K562 (cell line): Measurements from ENCODE around the gene RAPGEF5. TPM values are rescaled to one million over a fixed set of nuclear protein-coding genes. Genes with fewer than 3 reads are reported as not detected.

Experiments
- ATAC-seq: fragments of 200-7000 bp; cut with Tn5 transposase; 3 replicates; pipeline ENCODE4 v1.9.1; 2020; ENCODE audit warnings: moderate library complexity
- BruUV-seq: library from RNA; stranded (reverse); fragments of 400-500 nt; replicated peaks from 2 replicates; lab custom pipeline; 2021; lab: Mats Ljungman, UMichigan
- CTCF ChIA-PET: fragments of 300-600 bp; formaldehyde crosslinking; extraction: SDS; loops from one replicate; lab custom pipeline; 2021; ENCODE audit warnings: low intra/inter-chr PET ratio; lab: Yijun Ruan, JAX
- POLR2A ChIA-PET: fragments of 300-600, 350-650 bp; sonication (Branson Sonifier 250); formaldehyde crosslinking; extraction: SDS; loops from one replicate; lab custom pipeline; 2021; ENCODE audit warnings: antibody characterized with exemption, inconsistent platforms; lab: Yijun Ruan, JAX
- DNase-seq, 4 experiments: peaks; one replicate each; pipeline versions ENCODE4 v3.0.0 to v3.0.0-alpha.2; 2011 to 2018; ENCODE audit warnings: low spot score in 3 of 4, mixed read lengths in 3 of 4; ENCODE audit errors: extremely low read depth in 1 of 4
- FAIRE-seq: peaks from 2 replicates; lab custom pipeline; 2011; peaks lifted over from hg19 to GRCh38; lab: Jason Lieb, UNC
- H2AFZ ChIP-seq: 2 replicates; pipeline ENCODE4 v1.6.0; 2011; ENCODE audit warnings: low read depth, low read length, control low read depth, inconsistent platforms
- H3K27ac ChIP-seq: fragments of 200-600 bp; 3 replicates; pipeline ENCODE4 v1.8.0; 2011; ENCODE audit warnings: low read depth, mild to moderate bottlenecking, control low read depth, inconsistent platforms, low read length, moderate library complexity, mixed read lengths; ENCODE audit errors: extremely low read depth
- H3K27me3 ChIP-seq, 2 experiments: fragments of 300-600 bp in 1 of 2; 2 replicates in 1 of 2; 3 replicates in 1 of 2; pipeline versions ENCODE4 v1.6.0 to v1.8.0; 2011; ENCODE audit warnings: inconsistent platforms in 2 of 2, low read length in 2 of 2, mild to moderate bottlenecking in 1 of 2, mixed read lengths in 1 of 2, moderate library complexity in 1 of 2; ENCODE audit not compliant: control insufficient read depth in 2 of 2, insufficient read depth in 2 of 2
- H3K36me3 ChIP-seq: fragments of 300-600 bp; 3 replicates; pipeline ENCODE4 v1.8.0; 2011; ENCODE audit warnings: mild to moderate bottlenecking, low read length, inconsistent platforms; ENCODE audit not compliant: control insufficient read depth, insufficient read depth
- H3K4me1 ChIP-seq, 2 experiments: fragments of 200-600 bp in 1 of 2; replicated peaks in 1 of 2; 2 replicates in 1 of 2; 3 replicates in 1 of 2; pipeline versions ENCODE4 v1.5.1 to v1.8.0; 2011; ENCODE audit warnings: inconsistent platforms in 2 of 2, low read length in 2 of 2, mild to moderate bottlenecking in 1 of 2, mixed read lengths in 1 of 2, moderate library complexity in 1 of 2; ENCODE audit not compliant: control insufficient read depth in 2 of 2, insufficient read depth in 2 of 2
- H3K4me2 ChIP-seq: 2 replicates; pipeline ENCODE4 v1.6.1; 2011; ENCODE audit warnings: low read length, control low read depth, inconsistent platforms, mixed read lengths; ENCODE audit not compliant: insufficient read depth
- H3K4me3 ChIP-seq: fragments of 200-600 bp; sonication (generic), shearing (Covaris generic); 2 replicates; pipeline ENCODE4 v1.5.1; 2016; ENCODE audit warnings: control low read depth, inconsistent platforms
- H3K79me2 ChIP-seq: fragments of 200-600 bp; 3 replicates; pipeline ENCODE4 v1.8.0; 2011; ENCODE audit warnings: low read length, inconsistent platforms; ENCODE audit not compliant: control insufficient read depth, insufficient read depth
- H3K9ac ChIP-seq, 2 experiments: 2 replicates each; pipeline versions ENCODE4 v1.6.0 to v1.6.1; 2011; ENCODE audit warnings: low read depth in 2 of 2, low read length in 2 of 2, control low read depth in 1 of 2, inconsistent platforms in 1 of 2, mild to moderate bottlenecking in 1 of 2, mixed read lengths in 1 of 2; ENCODE audit not compliant: insufficient read depth in 1 of 2
- H3K9me1 ChIP-seq: one replicate; pipeline ENCODE4 v1.6.0; 2011; ENCODE audit warnings: inconsistent platforms, mild to moderate bottlenecking, low read length, moderate library complexity; ENCODE audit not compliant: control insufficient read depth, insufficient read depth
- H3K9me3 ChIP-seq: replicated peaks from 2 replicates; pipeline ENCODE4 v1.5.1; 2011; ENCODE audit warnings: low read depth, low read length, inconsistent platforms; ENCODE audit not compliant: control insufficient read depth, insufficient read depth
- H4K20me1 ChIP-seq: replicated peaks from 2 replicates; pipeline ENCODE4 v1.6.1; 2011; ENCODE audit warnings: low read length, inconsistent platforms, mixed read lengths; ENCODE audit not compliant: control insufficient read depth, insufficient read depth
- CBX1 ChIP-seq: sonication (generic); IDR thresholded peaks from 2 replicates; pipeline ENCODE4 v1.6.1; 2016; ENCODE audit warnings: antibody characterized with exemption, low read depth, mild to moderate bottlenecking
- CBX2 ChIP-seq: fragments of 200-600 bp; sonication (generic); IDR thresholded peaks from one replicate; pipeline ENCODE4 v1.6.1; 2012; ENCODE audit warnings: mild to moderate bottlenecking, low read length, inconsistent platforms; ENCODE audit not compliant: insufficient read depth, poor library complexity, severe bottlenecking
- CREB5 ChIP-seq: fragments of 250-450 bp; sonication (Bioruptor Pico); IDR thresholded peaks from 2 replicates; pipeline ENCODE4 v1.5.0; 2020; ENCODE audit warnings: mild to moderate bottlenecking
- DNMT1 ChIP-seq: fragments of 450-650 bp; IDR thresholded peaks from 2 replicates; pipeline ENCODE4 v1.6.1; 2016; ENCODE audit warnings: antibody characterized with exemption, mild to moderate bottlenecking
- E2F8 ChIP-seq: fragments of 450-650 bp; IDR thresholded peaks from 2 replicates; pipeline ENCODE4 v1.7.1; 2018; ENCODE audit warnings: mild to moderate bottlenecking, low read depth; ENCODE audit not compliant: partially characterized antibody
- HDAC8 ChIP-seq: fragments of 450-650 bp; IDR thresholded peaks from 2 replicates; pipeline ENCODE4 v1.6.1; 2016; ENCODE audit warnings: mild to moderate bottlenecking, missing genetic modification characterization, moderate library complexity, missing compliant biosample characterization
- HDGF ChIP-seq: fragments of 450-650 bp; IDR thresholded peaks from 2 replicates; pipeline ENCODE4 v1.6.1; 2016
- HNRNPK ChIP-seq: fragments of 200-400 bp; formaldehyde crosslinking; IDR thresholded peaks from one replicate; pipeline ENCODE4 v1.6.1; 2018; ENCODE audit warnings: mild to moderate bottlenecking, low read depth, low read length; ENCODE audit not compliant: poor library complexity, severe bottlenecking
- MAFF ChIP-seq: IDR thresholded peaks from 2 replicates; pipeline ENCODE4 v1.6.1; 2012; ENCODE audit warnings: low read length, improper control_type of control experiment
- NCOA4 ChIP-seq: fragments of 450-650 bp; IDR thresholded peaks from 2 replicates; pipeline ENCODE4 v1.6.1; 2018; ENCODE audit warnings: mild to moderate bottlenecking; ENCODE audit not compliant: partially characterized antibody
- NR2C2 ChIP-seq, 2 experiments: fragments of 200-800 bp in 1 of 2; sonication (Bioruptor generic) in 1 of 2; sonication (generic) in 1 of 2; formaldehyde crosslinking in 1 of 2; IDR thresholded peaks; 2 replicates each; pipeline versions ENCODE4 v1.6.1 to v1.8.0; 2016 to 2022; ENCODE audit warnings: mild to moderate bottlenecking in 1 of 2, missing compliant biosample characterization in 1 of 2, missing genetic modification characterization in 1 of 2, missing genetic modification reagents in 1 of 2
- NUFIP1 ChIP-seq: fragments of 450-650 bp; IDR thresholded peaks from 2 replicates; pipeline ENCODE4 v1.6.1; 2018; ENCODE audit not compliant: partially characterized antibody
- PHTF2 ChIP-seq: fragments of 250-450 bp; sonication (Bioruptor Pico); IDR thresholded peaks from 2 replicates; pipeline ENCODE4 v1.5.0; 2021; ENCODE audit warnings: mild to moderate bottlenecking
- POLR2H ChIP-seq: IDR thresholded peaks from 2 replicates; pipeline ENCODE4 v1.6.1; 2016; ENCODE audit warnings: missing genetic modification characterization, low read depth, mild to moderate bottlenecking, control low read depth, missing compliant biosample characterization, moderate library complexity
- PURB ChIP-seq: sonication (generic); formaldehyde crosslinking; IDR thresholded peaks from 2 replicates; pipeline ENCODE4 v1.9.0; 2021; ENCODE audit warnings: low read depth, mild to moderate bottlenecking, missing genetic modification reagents
- RBM39 ChIP-seq: fragments of 200-400 bp; formaldehyde crosslinking; optimal IDR thresholded peaks from 2 replicates; pipeline ENCODE3; 2018; ENCODE audit warnings: low read depth, low read length
- TEAD1 ChIP-seq, 2 experiments: fragments of 450-650 bp in 1 of 2; sonication (generic) in 1 of 2; formaldehyde crosslinking; IDR thresholded peaks; 2 replicates each; pipeline versions ENCODE4 v1.4.0 to v1.8.0; 2020 to 2022; ENCODE audit warnings: mild to moderate bottlenecking in 2 of 2, missing genetic modification reagents in 1 of 2
- ZNF316 ChIP-seq: fragments of 450-650 bp; IDR thresholded peaks from 2 replicates; pipeline ENCODE4 v1.6.1; 2016
- ZNF354B ChIP-seq: fragments of 250-450 bp; sonication (Bioruptor Pico); IDR thresholded peaks from 2 replicates; pipeline ENCODE4 v1.4.0; 2020
- ZNF408 ChIP-seq: fragments of 250-450 bp; sonication (Bioruptor Pico); IDR thresholded peaks from 2 replicates; pipeline ENCODE4 v1.4.0; 2020; ENCODE audit warnings: low read depth, mild to moderate bottlenecking, moderate library complexity
- ZNF444 ChIP-seq: fragments of 250-450 bp; sonication (Bioruptor Pico); IDR thresholded peaks from 2 replicates; pipeline ENCODE4 v1.4.0; 2020; ENCODE audit warnings: mild to moderate bottlenecking, moderate library complexity
- WGBS: fragments of 100-300 bp; shearing (Covaris generic); methylation state at CpG from one replicate; pipeline ENCODE4 v1.1.6; 2016; ENCODE audit warnings: low coverage, mixed read lengths; ENCODE audit not compliant: insufficient coverage; ENCODE audit errors: missing lambda C conversion rate; 5-methylcytosine and 5-hydroxymethylcytosine counted together
- in situ Hi-C: fragments of 300-500 bp; cut with MboI; formaldehyde crosslinking; loops from 4 replicates; pipeline ENCODE4 v1.15.0; 2018; ENCODE audit warnings: inconsistent platforms, mixed read lengths
- intact Hi-C: fragments of 100-400 bp; cut with micrococcal nuclease; formaldehyde crosslinking; loops from 2 replicates; pipeline ENCODE4 v1.14.2; 2022
- polyA plus RNA-seq, 8 experiments: library from polyadenylated mRNA; depleted of rRNA in 4 of 8; stranded (reverse) in 5 of 8; unstranded in 3 of 8; fragments of >200 nt; fragmentation: Nextera tagmentation in 2 of 8; fragmentation: Illumina TruSeq in 1 of 8; extraction: Ambion mirVana in 2 of 8; extraction: Trizol in 1 of 8; gene quantifications; 2 replicates each; pipeline versions ENCODE4 v1.2.1 to v1.2.3, GENCODE V29; 2011 to 2014; ENCODE audit warnings: inconsistent platforms in 1 of 8, missing spikeins in 1 of 8
- total RNA-seq, 7 experiments: library from RNA; depleted of rRNA in 6 of 7; stranded (reverse); fragments of >200 nt in 6 of 7; fragmentation: Illumina TruSeq in 2 of 7; extraction: Trizol in 2 of 7; gene quantifications; 2 replicates each; pipeline versions ENCODE4 v1.2.1 to v1.2.3, GENCODE V29; 2011 to 2021; ENCODE audit warnings: low replicate concordance in 1 of 7

Gene RAPGEF5
- total and polyA plus RNA-seq, 9 of the 15 experiments (the other 6 are each of a cell fraction or from before 2014, with no cell fraction given): 0.39 to 2.0 (median 1.1) TPM

DNA sequence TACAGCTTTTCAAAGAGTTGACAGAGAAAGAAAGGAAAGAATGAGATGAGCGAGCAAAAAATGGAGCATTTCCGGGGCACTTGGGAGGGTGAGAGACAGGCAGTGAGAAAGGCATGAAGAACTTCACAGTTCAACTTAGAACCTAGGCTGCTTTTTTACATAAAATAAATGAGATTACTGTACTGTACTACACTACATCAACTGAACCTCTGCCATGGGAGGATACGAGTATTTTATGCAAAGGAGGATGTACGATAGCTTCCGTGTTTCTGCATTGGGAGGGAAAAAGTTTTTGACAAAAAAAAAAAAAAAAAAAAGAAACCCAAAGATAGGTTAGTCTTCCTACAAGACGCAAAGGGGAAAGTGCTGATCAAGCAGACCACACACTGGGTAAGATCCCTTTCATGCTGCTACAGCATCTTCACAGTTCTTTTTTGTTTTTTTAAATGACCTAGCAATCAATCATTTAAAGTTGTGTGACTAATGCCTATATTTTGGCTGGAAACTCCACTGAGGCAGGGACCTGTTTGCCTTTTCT, 88.0 kb downstream of the RAPGEF5 start:
- no peak overlapping the region for H3K4me3 ChIP-seq
- H3K79me2 ChIP-seq: no peaks in the 10 kb centered on the region
- H2AFZ ChIP-seq: peak overlapping the region; percentile 56
- H3K27ac ChIP-seq: no peak overlapping the region
- no peaks in the 10 kb centered on the region for H3K9me1 ChIP-seq
- H3K9ac ChIP-seq: no peak overlapping the region
- FAIRE-seq (no peak), DNase-seq (no peak), ATAC-seq (no peak)
- no peaks in the 10 kb centered on the region for H4K20me1 ChIP-seq
- H3K27me3 ChIP-seq: no peaks in the 10 kb centered on the region
- no peaks in the 10 kb centered on the region for H3K36me3 ChIP-seq
- intact Hi-C loops: no loop called here
- in situ Hi-C loops: no loop called here
- H3K4me1 ChIP-seq: no peaks in the 10 kb centered on the region; a peak in 1 of 5 replicates
- ChIA-PET POLR2A (interaction anchor here (1.4 kb wide), 1 partner anchor 10 kb away, joined by 5 read pairs; no protein-coding TSS in a partner anchor), CTCF (no interaction called here)
- H3K9me3 ChIP-seq: no peaks in the 10 kb centered on the region
- BruUV-seq: no TSS peak
- WGBS: 28% methylated on average over 6 of the region's 6 CpGs
- no peak overlapping the region for H3K4me2 ChIP-seq
- TF ChIP-seq E2F8 (no peak), ZNF444 (CRISPR knock-in tag) (no peak), DNMT1 (no peak), HDGF (no peak), NUFIP1 (no peak), NCOA4 (no peak), HDAC8 (tag) (no peak), NR2C2 (CRISPR knock-in tag; IDR thresholded peaks at IDR 0.05) (no peak), NR2C2 (tag; IDR thresholded peaks at IDR 0.05) (peak; percentile 57), CREB5 (CRISPR knock-in tag) (no peak), PHTF2 (no peak), PURB (no peak), MAFF (0 out of 2 replicates have a peak, but pooled peaks have one; percentile 26), HNRNPK (no peak), ZNF354B (no peak), RBM39 (no peak), TEAD1 (CRISPR knock-in tag; IDR thresholded peaks at IDR 0.05) (no peak), ZNF316 (peak; percentile 41), POLR2H (no peak), ZNF408 (no peak), CBX2 (no peak), CBX1 (no peak)
